HepG2 (cell line): Measurements from ENCODE around the gene H6PD. TPM values are rescaled to one million over a fixed set of nuclear protein-coding genes. Genes with fewer than 3 reads are reported as not detected.

Source experiments
- ADNP ChIP-seq: sonication (generic); formaldehyde crosslinking; IDR thresholded peaks from 2 replicates; pipeline ENCODE4 v1.4.0; 2020; ENCODE audit warnings: missing genetic modification reagents
- ATF7 ChIP-seq, 2 experiments: fragments of 450-650 bp in 1 of 2; sonication (generic) in 1 of 2; formaldehyde crosslinking in 1 of 2; IDR thresholded peaks; 2 replicates each; pipeline versions ENCODE4 v1.4.0 to v1.6.1; 2016 to 2020; ENCODE audit warnings: antibody characterized with exemption in 1 of 2, mild to moderate bottlenecking in 1 of 2, missing genetic modification reagents in 1 of 2
- CEBPB ChIP-seq: IDR thresholded peaks from 2 replicates; pipeline ENCODE4 v1.6.1; 2011; ENCODE audit warnings: low read depth, low read length, improper control_type of control experiment, borderline replicate concordance
- ETV5 ChIP-seq: IDR thresholded peaks from 2 replicates; pipeline ENCODE4 v1.6.1; 2018; ENCODE audit warnings: missing biosample characterization, missing genetic modification reagents, inconsistent platforms, borderline replicate concordance
- GMEB1 ChIP-seq: sonication (generic); formaldehyde crosslinking; IDR thresholded peaks from 2 replicates; pipeline ENCODE4 v1.5.1; 2020; ENCODE audit warnings: missing genetic modification reagents, mild to moderate bottlenecking, borderline replicate concordance
- NFKB2 ChIP-seq: sonication (generic); formaldehyde crosslinking; IDR thresholded peaks from 2 replicates; pipeline ENCODE4 v1.4.0; 2020; ENCODE audit warnings: missing genetic modification reagents, borderline replicate concordance
- NR0B2 ChIP-seq: sonication (generic); formaldehyde crosslinking; IDR thresholded peaks from 2 replicates; pipeline ENCODE4 v1.4.0; 2020; ENCODE audit warnings: mild to moderate bottlenecking, missing genetic modification reagents
- PRMT3 ChIP-seq: sonication (generic); formaldehyde crosslinking; IDR thresholded peaks from 2 replicates; pipeline ENCODE4 v1.8.1; 2022; ENCODE audit warnings: low read depth, mild to moderate bottlenecking, moderate library complexity, missing genetic modification reagents, borderline replicate concordance
- PTBP1 ChIP-seq: fragments of 200-400 bp; formaldehyde crosslinking; IDR thresholded peaks from 2 replicates; pipeline ENCODE4 v1.6.1; 2018; ENCODE audit warnings: low read length, low read depth; ENCODE audit not compliant: poor library complexity, severe bottlenecking
- REST ChIP-seq, 2 experiments: IDR thresholded peaks; 2 replicates each; pipeline ENCODE4 v1.6.1; 2011 to 2012; ENCODE audit warnings: low read length in 2 of 2, borderline replicate concordance in 1 of 2, low read depth in 1 of 2, mild to moderate bottlenecking in 1 of 2, moderate library complexity in 1 of 2
- TFAP4 ChIP-seq: sonication (generic); IDR thresholded peaks from 2 replicates; pipeline ENCODE4 v1.6.1; 2016; ENCODE audit warnings: low read depth, borderline replicate concordance
- ZFX ChIP-seq: sonication (generic); formaldehyde crosslinking; IDR thresholded peaks from 2 replicates; pipeline ENCODE4 v1.4.0; 2020; ENCODE audit warnings: mild to moderate bottlenecking, low read depth, missing genetic modification reagents, moderate library complexity
- ZNF280D ChIP-seq: sonication (generic); formaldehyde crosslinking; IDR thresholded peaks from 2 replicates; pipeline ENCODE4 v1.5.1; 2020; ENCODE audit warnings: mild to moderate bottlenecking, missing genetic modification reagents
- ZNF597 ChIP-seq: sonication (generic); formaldehyde crosslinking; IDR thresholded peaks from 2 replicates; pipeline ENCODE4 v1.5.0; 2020; ENCODE audit warnings: missing genetic modification reagents
- polyA plus RNA-seq, 8 experiments: library from polyadenylated mRNA; depleted of rRNA in 3 of 8; stranded (reverse) in 7 of 8; unstranded in 1 of 8; fragments of >200 nt; fragmentation: Illumina TruSeq in 4 of 8; extraction: Trizol in 4 of 8; gene quantifications; 2 replicates each; pipeline versions ENCODE4 v1.2.1 to v1.2.3, GENCODE V29; 2011 to 2016; ENCODE audit warnings: low read depth in 4 of 8, missing spikeins in 1 of 8, mixed read lengths in 1 of 8; ENCODE audit not compliant: insufficient read depth in 1 of 8
- total RNA-seq, 5 experiments: library from RNA; depleted of rRNA; stranded (reverse); fragments of >200 nt; fragmentation: Illumina TruSeq; extraction: Trizol; gene quantifications; 2 replicates each; pipeline ENCODE4 v1.2.3, GENCODE V29; 2016; ENCODE audit warnings: low read depth in 1 of 5

H6PD gene
- total and polyA plus RNA-seq, 2 of the 13 experiments (the other 11 are each of a cell fraction or from before 2014, with no cell fraction given): 9.3 to 14.1 TPM

- TF ChIP-seq NR0B2 (CRISPR knock-in tag): 0 out of 2 replicates have a peak, but pooled peaks have one; percentile 53
- peak; percentile 87 for TF ChIP-seq ZNF280D (CRISPR knock-in tag)
- peak; percentile 91 for TF ChIP-seq ZFX (CRISPR knock-in tag)
- peak; percentile 82; the same call in 1 of the 2 replicates for TF ChIP-seq PRMT3
- no peak; a peak in 1 of 4 replicates for TF ChIP-seq REST (IDR thresholded peaks at IDR 0.05; ENCODE audit: borderline replicate concordance in 1 of 2, low read depth in 1 of 2, low read length in 2 of 2)
- no peak for TF ChIP-seq NFKB2 (CRISPR knock-in tag)
- no peak for TF ChIP-seq ATF7 (IDR thresholded peaks at IDR 0.05)
- TF ChIP-seq ATF7 (CRISPR knock-in tag; IDR thresholded peaks at IDR 0.05): peak; percentile 53; the same call in 1 of the 2 replicates
- TF ChIP-seq ETV5 (CRISPR knock-in tag): peak; percentile 23; the same call in 1 of the 2 replicates
- TF ChIP-seq ADNP: peak; percentile 83
- no peak for TF ChIP-seq PTBP1
- TF ChIP-seq ZNF597 (CRISPR knock-in tag): no peak
- TF ChIP-seq CEBPB: no peak
- peak; percentile 49; the same call in 1 of the 2 replicates for TF ChIP-seq GMEB1
- peak; percentile 98 for TF ChIP-seq TFAP4
Observed at GRCh38 chr1:9249534-9250410, 15.2 kb downstream of the H6PD start (continued).
